IMR-90 (cell line): Measurements from ENCODE around the gene RMDN3. TPM values are rescaled to one million over a fixed set of nuclear protein-coding genes. Genes with fewer than 3 reads are reported as not detected.

Experiments
- ATAC-seq: fragments of 200-7000 bp; cut with Tn5 transposase; 2 replicates; pipeline ENCODE4 v1.9.1; 2020; ENCODE audit warnings: low read depth, mild to moderate bottlenecking, moderate library complexity
- BruUV-seq: library from RNA; stranded (reverse); fragments of 400-500 nt; replicated peaks from 2 replicates; lab custom pipeline; 2021; lab: Mats Ljungman, UMichigan
- CTCF ChIA-PET: fragments of 300-600 bp; formaldehyde crosslinking; extraction: SDS; loops from one replicate; lab custom pipeline; 2021; ENCODE audit warnings: antibody characterized with exemption; lab: Yijun Ruan, JAX
- POLR2A ChIA-PET: fragments of 300-600 bp; sonication (Branson Sonifier 250); formaldehyde crosslinking; loops from one replicate; lab custom pipeline; 2022; ENCODE audit warnings: antibody characterized with exemption; ENCODE audit not compliant: unreplicated experiment; lab: Charles Lee
- DNase-seq: peaks from one replicate; pipeline ENCODE4 v3.0.0; 2013
- H2AFZ ChIP-seq: replicated peaks from 2 replicates; pipeline ENCODE3; 2013; ENCODE audit warnings: low read length, mild to moderate bottlenecking; ENCODE audit not compliant: poor library complexity
- H2AK5ac ChIP-seq: 2 replicates; pipeline ENCODE4 v1.6.1; 2013; ENCODE audit warnings: low read depth, low read length, inconsistent platforms
- H2AK9ac ChIP-seq: replicated peaks from 2 replicates; pipeline ENCODE3; 2013; ENCODE audit warnings: mild to moderate bottlenecking, low read depth, low read length, moderate library complexity; ENCODE audit not compliant: poor library complexity
- H2BK120ac ChIP-seq: 2 replicates; pipeline ENCODE4 v1.6.1; 2013; ENCODE audit warnings: low read depth, low read length, inconsistent platforms
- H2BK15ac ChIP-seq: 3 replicates; pipeline ENCODE4 v1.6.1; 2013; ENCODE audit warnings: low read depth, low read length, inconsistent platforms
- H2BK20ac ChIP-seq: 2 replicates; pipeline ENCODE4 v1.6.1; 2013; ENCODE audit warnings: low read depth, mild to moderate bottlenecking, inconsistent platforms, low read length, moderate library complexity
- H2BK5ac ChIP-seq: 2 replicates; pipeline ENCODE4 v1.6.1; 2013; ENCODE audit warnings: mild to moderate bottlenecking, low read depth, low read length, inconsistent platforms; ENCODE audit not compliant: poor library complexity, severe bottlenecking
- H3K14ac ChIP-seq: replicated peaks from 2 replicates; pipeline ENCODE4 v1.6.1; 2013; ENCODE audit warnings: low read depth, low read length, inconsistent platforms
- H3K18ac ChIP-seq: 2 replicates; pipeline ENCODE4 v1.6.1; 2013; ENCODE audit warnings: low read depth, low read length, control low read depth
- H3K23ac ChIP-seq: 2 replicates; pipeline ENCODE4 v1.6.1; 2013; ENCODE audit warnings: low read depth, low read length, inconsistent platforms
- H3K27ac ChIP-seq: 2 replicates; pipeline ENCODE4 v1.5.1; 2013; ENCODE audit warnings: mild to moderate bottlenecking, control low read depth, low read length; ENCODE audit not compliant: insufficient read depth
- H3K27me3 ChIP-seq: 2 replicates; pipeline ENCODE4 v1.6.1; 2013; ENCODE audit warnings: low read length; ENCODE audit not compliant: control insufficient read depth, insufficient read depth
- H3K36me3 ChIP-seq: 2 replicates; pipeline ENCODE4 v1.6.1; 2013; ENCODE audit warnings: low read length, mixed read lengths; ENCODE audit not compliant: control insufficient read depth, insufficient read depth
- H3K4ac ChIP-seq: 2 replicates; pipeline ENCODE4 v1.6.1; 2013; ENCODE audit warnings: low read depth, low read length, inconsistent platforms
- H3K4me1 ChIP-seq: 2 replicates; pipeline ENCODE4 v1.6.1; 2013; ENCODE audit warnings: low read length, mixed read lengths; ENCODE audit not compliant: control insufficient read depth, insufficient read depth
- H3K4me2 ChIP-seq: 2 replicates; pipeline ENCODE4 v1.6.1; 2013; ENCODE audit warnings: low read depth, mild to moderate bottlenecking, control low read depth, low read length, moderate library complexity
- H3K4me3 ChIP-seq: 2 replicates; pipeline ENCODE4 v1.5.1; 2013; ENCODE audit warnings: low read depth, mild to moderate bottlenecking, control low read depth, low read length, moderate library complexity; ENCODE audit not compliant: insufficient read depth
- H3K56ac ChIP-seq: 2 replicates; pipeline ENCODE4 v1.6.1; 2013; ENCODE audit warnings: low read length, inconsistent platforms; ENCODE audit not compliant: insufficient read depth; ENCODE audit errors: extremely low read depth
- H3K79me1 ChIP-seq, 2 experiments: 2 replicates each; pipeline ENCODE4 v1.6.1; 2013; ENCODE audit warnings: low read length in 2 of 2, inconsistent platforms in 1 of 2, low read depth in 1 of 2
- H3K9ac ChIP-seq: 2 replicates; pipeline ENCODE4 v1.6.1; 2013; ENCODE audit warnings: low read depth, low read length, control low read depth
- H3K9me1 ChIP-seq: 2 replicates; pipeline ENCODE4 v1.6.1; 2013; ENCODE audit warnings: low read length, inconsistent platforms; ENCODE audit not compliant: insufficient read depth
- H3K9me3 ChIP-seq: 2 replicates; pipeline ENCODE4 v1.6.1; 2013; ENCODE audit warnings: low read length; ENCODE audit not compliant: control insufficient read depth, insufficient read depth
- H4K20me1 ChIP-seq: 2 replicates; pipeline ENCODE4 v1.6.1; 2013; ENCODE audit warnings: low read length, inconsistent platforms; ENCODE audit not compliant: insufficient read depth
- H4K5ac ChIP-seq: 2 replicates; pipeline ENCODE4 v1.6.1; 2013; ENCODE audit warnings: mild to moderate bottlenecking, low read depth, low read length, control low read depth
- H4K8ac ChIP-seq, 2 experiments: 2 replicates each; pipeline ENCODE4 v1.6.1; 2013; ENCODE audit warnings: low read depth in 2 of 2, low read length in 2 of 2, control low read depth in 1 of 2, inconsistent platforms in 1 of 2
- H4K91ac ChIP-seq: 2 replicates; pipeline ENCODE4 v1.6.1; 2013; ENCODE audit warnings: low read depth, low read length, inconsistent platforms; ENCODE audit not compliant: insufficient read depth
- BHLHE40 ChIP-seq: fragments of 150-350 bp; IDR thresholded peaks from 2 replicates; pipeline ENCODE4 v1.6.1; 2016; ENCODE audit warnings: mild to moderate bottlenecking, low read depth, low read length
- CEBPB ChIP-seq: IDR thresholded peaks from 2 replicates; pipeline ENCODE4 v1.6.1; 2012; ENCODE audit warnings: low read depth, low read length, improper control_type of control experiment
- FOS ChIP-seq: fragments of 150-350 bp; IDR thresholded peaks from 2 replicates; pipeline ENCODE4 v1.6.1; 2016; ENCODE audit warnings: low read depth, low read length
- MAFK ChIP-seq: IDR thresholded peaks from 2 replicates; pipeline ENCODE4 v1.6.1; 2012; ENCODE audit warnings: low read depth, low read length, improper control_type of control experiment
- NFE2L2 ChIP-seq: fragments of 150-350 bp; IDR thresholded peaks from 2 replicates; pipeline ENCODE4 v1.6.1; 2016; ENCODE audit warnings: low read depth, mild to moderate bottlenecking, low read length
- RAD21 ChIP-seq: IDR thresholded peaks from 2 replicates; pipeline ENCODE4 v1.6.1; 2012; ENCODE audit warnings: low read length, improper control_type of control experiment
- RCOR1 ChIP-seq: IDR thresholded peaks from 2 replicates; pipeline ENCODE4 v1.6.1; 2012; ENCODE audit warnings: mild to moderate bottlenecking, low read length, improper control_type of control experiment; ENCODE audit not compliant: insufficient replicate concordance
- RFX5 ChIP-seq: IDR thresholded peaks from 2 replicates; pipeline ENCODE4 v1.8.0; 2012; ENCODE audit warnings: low read depth, mild to moderate bottlenecking, low read length, moderate library complexity
- SMC3 ChIP-seq: fragments of 150-350 bp; IDR thresholded peaks from 2 replicates; pipeline ENCODE4 v1.6.1; 2016; ENCODE audit warnings: low read depth, mild to moderate bottlenecking, antibody characterized with exemption, low read length, moderate library complexity
- WGBS, 2 experiments: methylation state at CpG; one replicate each; pipeline versions ENCODE4 v1.1.5 to v1.1.7; 2013; ENCODE audit warnings: missing lambda C conversion rate in 2 of 2; ENCODE audit not compliant: insufficient read length in 1 of 2; ENCODE audit errors: extremely low coverage in 2 of 2; 5-methylcytosine and 5-hydroxymethylcytosine counted together
- dilution Hi-C: fragments of 300-500 bp; cut with HindIII; formaldehyde crosslinking; loops from one replicate; pipeline ENCODE4 v1.14.3; 2018; ENCODE audit warnings: low sequenced_read_pairs; ENCODE audit not compliant: unreplicated experiment
- in situ Hi-C: fragments of 300-500 bp; cut with MboI; formaldehyde crosslinking; loops from 3 replicates; pipeline ENCODE4 v1.14.3; 2019; ENCODE audit warnings: low sequenced_read_pairs, inconsistent platforms, mixed read lengths
- intact Hi-C: fragments of 100-400 bp; cut with micrococcal nuclease; formaldehyde crosslinking; loops from 2 replicates; pipeline ENCODE4 v1.10.0; 2022
- polyA plus RNA-seq, 3 experiments: library from polyadenylated mRNA; depleted of rRNA; stranded (reverse); fragments of >200 nt; gene quantifications; 2 replicates each; pipeline ENCODE4 v1.2.3, GENCODE V29; 2012; ENCODE audit warnings: low replicate concordance in 1 of 3
- total RNA-seq: library from RNA; depleted of rRNA; stranded (reverse); fragments of >200 nt; gene quantifications from 2 replicates; pipeline ENCODE4 v1.2.3, GENCODE V29; 2012
- TF ChIP-seq, protein P1 (sequence below): fragments of 150-350 bp; IDR thresholded peaks from 2 replicates; pipeline ENCODE4 v1.6.1; 2017; ENCODE audit warnings: mild to moderate bottlenecking, antibody characterized with exemption, low read length, low read depth
- TF ChIP-seq, protein P2 (sequence below): conservative IDR thresholded peaks from 2 replicates; pipeline ENCODE4 v1.5.1; 2012; ENCODE audit warnings: mild to moderate bottlenecking, low read depth, low read length, improper control_type of control experiment
- TF ChIP-seq, protein P3 (sequence below): fragments of 150-350 bp; IDR thresholded peaks from 2 replicates; pipeline ENCODE4 v1.6.1; 2016; ENCODE audit warnings: low read depth, mild to moderate bottlenecking, low read length, moderate library complexity, borderline replicate concordance

RMDN3 gene
- total and polyA plus RNA-seq, 2 of the 4 experiments (the other 2 are of a cell fraction) = 14.7 to 25.7 TPM

DNA sequence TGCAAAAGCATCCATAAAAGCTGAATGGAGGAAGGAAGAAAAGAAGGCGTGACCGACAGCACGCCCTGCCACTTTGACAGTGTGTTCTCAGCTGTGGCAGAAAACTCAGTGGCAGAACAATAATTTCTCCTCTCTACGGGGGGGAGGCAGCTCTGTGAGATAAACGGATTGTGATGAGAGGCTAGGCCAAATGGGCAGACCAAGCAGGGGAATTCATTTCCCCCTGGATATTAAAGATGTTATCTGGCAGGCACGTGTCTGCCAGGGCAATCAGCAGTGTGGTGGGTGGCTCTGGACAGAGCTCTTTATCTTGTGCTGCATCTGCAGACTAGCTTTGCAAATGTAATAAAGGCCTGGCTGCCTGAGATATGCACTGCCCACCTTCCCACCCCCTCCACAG lies 1.9 kb upstream of the RMDN3 start (continued):
- TF ChIP-seq FOS = no peak
- TF ChIP-seq RFX5 = no peak
- TF ChIP-seq BHLHE40 = no peak
- TF ChIP-seq NFE2L2 = no peak
- no peak for TF ChIP-seq RCOR1

DNA sequence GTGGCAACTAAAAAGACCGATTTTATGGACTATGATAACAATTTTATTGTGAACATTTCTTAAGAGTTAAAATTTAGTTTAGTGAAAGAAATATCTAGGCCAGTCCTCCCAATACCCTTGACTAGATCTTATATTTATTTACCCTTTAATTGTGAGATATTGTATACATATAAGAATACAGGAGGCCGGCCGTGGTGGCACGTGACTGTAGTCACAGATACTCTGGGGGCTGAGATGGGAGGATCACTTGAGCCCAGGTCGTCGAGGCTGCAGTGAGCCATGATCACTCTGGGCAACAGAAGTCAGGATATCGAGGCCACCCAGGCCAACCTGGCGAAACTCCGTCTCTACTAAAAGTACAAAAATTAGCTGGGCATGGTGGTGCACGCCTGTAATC lies 756 bp upstream of the RMDN3 start:
- Histone ChIP-seq H2AK5ac (no peak overlapping the region), H3K79me1 (peaks cover 6 to 29% of the 10 kb centered on the region in 2 experiments; a peak in 3 of 4 replicates), H4K20me1 (no peaks in the 10 kb centered on the region), H3K18ac (no peak overlapping the region), H3K4ac (peak overlapping the region; percentile 80; the same call in 1 of the 2 replicates), H3K4me2 (peak overlapping the region; percentile 74), H3K36me3 (peaks cover 11% of the 10 kb centered on the region), H2BK20ac (no peak overlapping the region), H3K9me1 (no peaks in the 10 kb centered on the region), H3K56ac (peak overlapping the region; percentile 87; the same call in 1 of the 2 replicates), H2BK5ac (no peak overlapping the region), H3K14ac (no peak overlapping the region), H4K91ac (no peak overlapping the region), H2BK15ac (no peak overlapping the region), H3K23ac (no peak overlapping the region), H4K8ac (peak overlapping the region; percentile 87 to 96), H3K4me3 (no peak overlapping the region; the same call in 1 of the 2 replicates), H2AK9ac (peak overlapping the region; percentile 33), H3K4me1 (peaks cover 1% of the 10 kb centered on the region; the same call in 1 of the 2 replicates), H2BK120ac (no peak overlapping the region), H3K9ac (peak overlapping the region; percentile 92), H2AFZ (peak overlapping the region; percentile 77), H3K27ac (no peak overlapping the region; the same call in 1 of the 2 replicates), H4K5ac (no peak overlapping the region), H3K9me3 (no peaks in the 10 kb centered on the region), H3K27me3 (no peaks in the 10 kb centered on the region; the same call in 1 of the 2 replicates)
- dilution Hi-C loops (no loop called here), intact Hi-C loops (no loop called here), in situ Hi-C loops (no loop called here)
- 92% methylated on average over 5 of the region's 10 CpGs; no CpG with 5 or more reads in 1 of the 2 experiments for WGBS, 2 experiments
- no peak for DNase-seq
- CTCF ChIA-PET = interaction anchor here (0.6 kb wide), 2 partner anchors 103 to 105 kb away, joined by 3 read pairs; no protein-coding TSS in a partner anchor
- no peak for ATAC-seq
- POLR2A ChIA-PET = no interaction called here
- no TSS peak for BruUV-seq
- no peak for TF ChIP-seq RAD21
- no peak for TF ChIP-seq RFX5
- TF ChIP-seq FOS = no peak
- TF ChIP-seq, protein P1, sequence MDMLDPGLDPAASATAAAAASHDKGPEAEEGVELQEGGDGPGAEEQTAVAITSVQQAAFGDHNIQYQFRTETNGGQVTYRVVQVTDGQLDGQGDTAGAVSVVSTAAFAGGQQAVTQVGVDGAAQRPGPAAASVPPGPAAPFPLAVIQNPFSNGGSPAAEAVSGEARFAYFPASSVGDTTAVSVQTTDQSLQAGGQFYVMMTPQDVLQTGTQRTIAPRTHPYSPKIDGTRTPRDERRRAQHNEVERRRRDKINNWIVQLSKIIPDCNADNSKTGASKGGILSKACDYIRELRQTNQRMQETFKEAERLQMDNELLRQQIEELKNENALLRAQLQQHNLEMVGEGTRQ = no peak
- no peak for TF ChIP-seq SMC3
- TF ChIP-seq, protein P2, sequence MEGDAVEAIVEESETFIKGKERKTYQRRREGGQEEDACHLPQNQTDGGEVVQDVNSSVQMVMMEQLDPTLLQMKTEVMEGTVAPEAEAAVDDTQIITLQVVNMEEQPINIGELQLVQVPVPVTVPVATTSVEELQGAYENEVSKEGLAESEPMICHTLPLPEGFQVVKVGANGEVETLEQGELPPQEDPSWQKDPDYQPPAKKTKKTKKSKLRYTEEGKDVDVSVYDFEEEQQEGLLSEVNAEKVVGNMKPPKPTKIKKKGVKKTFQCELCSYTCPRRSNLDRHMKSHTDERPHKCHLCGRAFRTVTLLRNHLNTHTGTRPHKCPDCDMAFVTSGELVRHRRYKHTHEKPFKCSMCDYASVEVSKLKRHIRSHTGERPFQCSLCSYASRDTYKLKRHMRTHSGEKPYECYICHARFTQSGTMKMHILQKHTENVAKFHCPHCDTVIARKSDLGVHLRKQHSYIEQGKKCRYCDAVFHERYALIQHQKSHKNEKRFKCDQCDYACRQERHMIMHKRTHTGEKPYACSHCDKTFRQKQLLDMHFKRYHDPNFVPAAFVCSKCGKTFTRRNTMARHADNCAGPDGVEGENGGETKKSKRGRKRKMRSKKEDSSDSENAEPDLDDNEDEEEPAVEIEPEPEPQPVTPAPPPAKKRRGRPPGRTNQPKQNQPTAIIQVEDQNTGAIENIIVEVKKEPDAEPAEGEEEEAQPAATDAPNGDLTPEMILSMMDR = no peak
- TF ChIP-seq CEBPB = no peak
- no peak for TF ChIP-seq RCOR1
- TF ChIP-seq MAFK = no peak
- no peak for TF ChIP-seq BHLHE40
- TF ChIP-seq NFE2L2 = no peak
- TF ChIP-seq, protein P3, sequence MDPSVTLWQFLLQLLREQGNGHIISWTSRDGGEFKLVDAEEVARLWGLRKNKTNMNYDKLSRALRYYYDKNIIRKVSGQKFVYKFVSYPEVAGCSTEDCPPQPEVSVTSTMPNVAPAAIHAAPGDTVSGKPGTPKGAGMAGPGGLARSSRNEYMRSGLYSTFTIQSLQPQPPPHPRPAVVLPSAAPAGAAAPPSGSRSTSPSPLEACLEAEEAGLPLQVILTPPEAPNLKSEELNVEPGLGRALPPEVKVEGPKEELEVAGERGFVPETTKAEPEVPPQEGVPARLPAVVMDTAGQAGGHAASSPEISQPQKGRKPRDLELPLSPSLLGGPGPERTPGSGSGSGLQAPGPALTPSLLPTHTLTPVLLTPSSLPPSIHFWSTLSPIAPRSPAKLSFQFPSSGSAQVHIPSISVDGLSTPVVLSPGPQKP = no peak
